ENCODE data around the gene TEX54. TPM values are rescaled to one million over a fixed set of nuclear protein-coding genes. Genes with fewer than 3 reads are reported as not detected.
"Not testable (repeated sequence)": the region's sequence is repeated elsewhere in the genome, so short reads cannot be mapped to it uniquely, and the experiment has no call there.

The TEX54 gene
- total RNA-seq, 8 experiments from 2014 or later = 1.3 to 5.7 (median 2.1) TPM; not detected in 2

DNA sequence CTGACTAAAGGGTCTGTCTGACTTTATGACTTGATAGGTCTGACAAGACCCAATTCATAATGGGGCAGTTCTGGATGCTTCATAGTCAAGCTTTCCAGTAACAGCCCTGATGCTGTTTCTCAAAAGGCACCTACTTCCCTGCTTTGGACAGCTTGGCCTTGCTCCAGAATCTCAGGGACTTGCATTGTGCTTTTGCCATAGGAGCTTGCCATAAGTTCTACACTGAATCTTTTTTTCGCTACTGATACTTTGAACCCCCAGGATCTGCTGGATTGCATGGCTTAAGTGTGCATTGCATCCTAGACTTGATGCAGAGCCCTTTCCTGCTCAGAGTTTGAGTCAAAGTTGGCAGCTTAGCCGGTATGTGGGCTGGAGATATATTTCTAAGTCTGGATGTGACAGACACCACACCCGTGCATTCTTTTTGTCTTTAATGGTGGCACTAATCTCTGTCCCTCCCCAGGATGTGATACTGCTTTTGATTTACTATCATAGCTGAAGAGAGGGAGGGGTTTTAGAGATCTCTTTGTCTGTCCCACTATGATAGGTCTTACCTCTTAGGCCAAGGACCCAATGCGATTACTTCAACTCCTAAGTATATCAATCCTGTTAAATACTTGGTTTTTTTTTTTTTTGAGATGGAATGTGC is 31.2 kb upstream of the TEX54 start:
- WGBS, 10 experiments = 50 to 100% (median 88%) methylated on average over 1 to 4 of the region's 4 CpGs; no CpG with 5 or more reads in 2 of the 10 experiments
- Histone ChIP-seq H3K27ac (no peak overlapping the region), H3K4me1 (replicated peaks in 1 of 2) (peaks cover 13 to 25% of the 10 kb centered on the region in 2 donors), H3K4me3 (no peak overlapping the region)
- no peak for ATAC-seq (replicated peaks in 6 of 8)
- in situ Hi-C loops (cut with MboI; ENCODE audit: low pct_unique_long_range_greater_than_20kb in 2 of 9, low sequenced_read_pairs in 9 of 9, unreplicated experiment in 9 of 9) = no loop called here

DNA sequence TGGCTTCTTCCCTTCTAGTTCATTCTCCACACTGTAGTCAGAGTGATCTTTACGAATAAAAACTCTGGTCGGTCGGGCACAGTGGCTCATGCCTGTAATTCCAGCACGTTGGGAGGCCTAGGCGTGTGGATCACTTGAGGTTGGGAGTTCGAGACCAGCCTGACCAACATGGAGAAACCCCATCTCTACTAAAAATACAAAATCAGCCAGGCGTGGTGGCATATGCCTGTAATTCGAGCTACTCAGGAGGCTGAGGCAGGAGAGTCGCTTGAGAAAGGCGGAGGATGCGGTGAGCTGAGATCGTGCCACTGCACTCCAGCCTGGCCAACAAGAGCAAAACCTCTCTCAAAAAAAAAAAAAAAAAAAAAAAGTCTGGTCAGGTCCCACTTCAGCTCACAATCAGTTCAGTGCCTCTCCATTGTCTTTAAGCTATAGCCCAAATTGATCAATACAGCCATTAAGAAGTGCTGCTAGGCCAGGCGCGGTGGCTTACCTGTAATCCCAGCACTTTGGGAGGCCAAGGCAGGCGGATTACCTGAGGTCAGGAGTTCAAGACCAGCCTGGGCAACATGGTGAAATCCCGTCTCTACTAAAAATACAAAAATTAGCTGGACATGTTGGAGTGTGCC is 29.0 kb upstream of the TEX54 start:
- ATAC-seq (replicated peaks in 6 of 8); H3K4me3 ChIP-seq; in situ Hi-C loops (cut with MboI; ENCODE audit: low pct_unique_long_range_greater_than_20kb in 2 of 9, low sequenced_read_pairs in 9 of 9, unreplicated experiment in 9 of 9): not testable (repeated sequence)
- peak overlapping the region in 1 of 2 donors; percentile 28 for H3K27ac ChIP-seq
- 80 to 100% (median 87%) methylated on average over 1 to 13 of the region's 16 CpGs; no CpG with 5 or more reads in 2 of the 10 experiments for WGBS, 10 experiments
- H3K4me1 ChIP-seq (replicated peaks in 1 of 2) = peaks cover 34 to 42% of the 10 kb centered on the region in 2 donors

DNA sequence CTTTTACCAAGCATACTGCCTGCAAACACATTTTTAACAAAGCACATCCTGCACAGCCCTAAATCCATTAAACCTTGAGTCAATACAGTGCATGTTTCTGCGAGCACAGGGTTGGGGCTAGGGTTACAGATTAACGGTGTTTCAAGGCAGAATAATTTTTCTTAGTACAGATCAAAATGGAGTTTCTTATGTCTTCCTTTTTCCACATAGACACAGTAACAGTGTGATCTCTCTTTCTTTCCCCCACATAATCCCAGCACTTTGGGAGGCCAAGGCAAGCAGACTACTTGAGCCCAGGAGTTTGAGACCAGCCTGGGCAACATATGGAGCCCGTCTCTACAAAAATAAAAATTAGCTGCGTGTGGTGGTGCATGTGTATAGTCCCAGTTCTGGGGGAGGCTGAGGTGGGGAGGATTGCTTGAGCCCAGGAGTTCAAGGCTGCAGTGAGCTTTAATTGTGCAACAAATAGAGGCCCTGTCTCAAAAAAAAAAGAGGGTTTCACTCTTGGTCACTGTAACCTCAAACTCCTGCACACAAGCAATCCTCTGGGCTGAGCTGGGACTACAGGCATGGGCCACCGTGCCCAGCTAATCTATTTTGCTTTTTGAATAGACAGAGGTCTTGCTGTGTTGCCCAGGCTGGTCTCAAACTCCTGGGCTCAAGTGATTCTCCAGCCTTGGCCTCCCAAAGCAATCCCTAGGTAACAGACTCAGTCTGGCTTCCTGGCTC is 28.4 kb upstream of the TEX54 start:
- H3K4me1 ChIP-seq (replicated peaks in 1 of 2) = peaks cover 34 to 42% of the 10 kb centered on the region in 2 donors
- in situ Hi-C loops (cut with MboI; ENCODE audit: low pct_unique_long_range_greater_than_20kb in 2 of 9, low sequenced_read_pairs in 9 of 9, unreplicated experiment in 9 of 9) = no loop called here
- no peak for ATAC-seq (replicated peaks in 6 of 8)

DNA sequence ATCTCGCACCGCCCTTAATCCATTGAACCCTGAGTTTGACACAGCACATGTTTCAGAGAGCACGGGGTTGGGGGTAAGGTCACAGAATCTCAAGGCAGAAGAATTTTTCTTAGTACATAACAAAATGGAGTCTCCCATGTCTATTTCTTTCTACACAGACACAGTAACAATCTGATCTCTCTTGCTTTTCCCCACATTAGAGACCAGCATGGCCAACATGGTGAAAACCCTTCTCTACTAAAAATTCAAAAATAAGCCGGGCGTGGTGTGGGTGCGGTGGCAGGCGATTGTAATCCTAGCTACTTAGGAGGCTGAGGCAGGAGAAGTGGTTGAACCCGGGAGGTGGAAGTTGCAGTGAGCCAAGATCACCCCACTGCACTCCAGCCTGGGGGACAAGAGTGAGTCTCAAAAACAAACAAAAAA is 26.7 kb upstream of the TEX54 start:
- WGBS, 10 experiments = 6 to 100% (median 80%) methylated on average over 2 to 4 of the region's 8 CpGs; no CpG with 5 or more reads in 7 of the 10 experiments
- in situ Hi-C loops (cut with MboI; ENCODE audit: low pct_unique_long_range_greater_than_20kb in 2 of 9, low sequenced_read_pairs in 9 of 9, unreplicated experiment in 9 of 9); H3K27ac ChIP-seq: not testable (repeated sequence)
- Histone ChIP-seq H3K4me3 (peak overlapping the region in 1 of 5 donors; percentile 97), H3K4me1 (replicated peaks in 1 of 2) (peaks cover 38 to 43% of the 10 kb centered on the region in 2 donors)
- ATAC-seq (replicated peaks in 6 of 8) = peak in 1 of 8 experiments; percentile 6

More for the DNA sequence above, 28.4 kb upstream of the TEX54 start:
- Histone ChIP-seq H3K27ac (peak overlapping the region in 1 of 2 donors; percentile 31), H3K4me3 (no peak overlapping the region)
- 66 to 100% (median 85%) methylated on average over 1 to 5 of the region's 5 CpGs; no CpG with 5 or more reads in 2 of the 10 experiments for WGBS, 10 experiments

DNA sequence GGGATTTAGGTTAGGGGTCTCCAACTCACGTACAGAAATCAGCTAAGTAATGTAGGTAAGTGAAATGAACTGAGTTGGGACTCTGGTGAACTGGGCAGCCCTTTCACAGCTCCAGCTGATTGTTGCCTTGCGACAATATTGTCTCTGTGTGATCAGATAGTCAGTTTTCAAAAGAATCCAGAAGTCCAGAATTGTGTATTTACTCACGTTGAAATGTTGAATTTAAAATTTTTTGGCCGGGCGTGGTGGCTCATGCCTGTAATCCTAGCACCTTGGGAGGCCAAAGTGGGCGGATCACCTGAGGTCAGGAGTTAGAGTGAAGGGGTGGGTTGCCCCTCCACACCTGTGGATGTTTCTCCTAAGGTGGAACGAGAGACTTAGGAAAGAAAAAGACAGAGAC is 25.6 kb upstream of the TEX54 start:
- in situ Hi-C loops (cut with MboI; ENCODE audit: low pct_unique_long_range_greater_than_20kb in 2 of 9, low sequenced_read_pairs in 9 of 9, unreplicated experiment in 9 of 9) = no loop called here
- Histone ChIP-seq H3K27ac (no peak overlapping the region), H3K4me3 (peak overlapping the region; percentile 68 to 97 (median 83)), H3K4me1 (replicated peaks in 1 of 2) (peaks cover 49 to 54% of the 10 kb centered on the region in 2 donors)
- 22 to 97% (median 42%) methylated on average over 2 to 6 of the region's 7 CpGs; no CpG with 5 or more reads in 2 of the 10 experiments for WGBS, 10 experiments
- no peak for ATAC-seq (replicated peaks in 6 of 8)

DNA sequence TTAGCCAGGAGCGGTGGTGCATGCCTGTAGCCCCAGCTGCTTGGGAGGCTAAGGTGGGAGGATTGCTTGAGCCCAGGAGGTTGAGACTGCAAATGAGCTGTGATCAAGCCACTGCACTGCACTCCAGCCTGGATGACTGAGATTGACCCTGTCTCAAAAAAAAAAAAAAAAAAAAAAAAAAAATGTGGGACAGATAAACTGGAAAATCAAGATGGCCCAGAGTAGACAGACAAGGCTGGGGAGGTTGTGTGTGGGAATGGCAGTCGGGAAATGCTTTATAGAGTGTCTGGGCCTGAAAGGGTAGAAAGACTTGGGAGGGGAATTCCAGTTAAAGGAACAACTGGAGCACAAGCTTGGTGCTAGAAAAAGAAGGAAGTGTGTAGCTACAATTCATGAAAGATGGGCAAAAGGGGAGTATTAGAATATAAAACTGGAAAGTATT is 24.9 kb upstream of the TEX54 start:
- WGBS, 10 experiments = 0 to 100% (median 37%) methylated on average over 1 to 2 of the region's 2 CpGs; no CpG with 5 or more reads in 4 of the 10 experiments
- no peak overlapping the region for H3K27ac ChIP-seq
- in situ Hi-C loops (cut with MboI; ENCODE audit: low pct_unique_long_range_greater_than_20kb in 2 of 9, low sequenced_read_pairs in 9 of 9, unreplicated experiment in 9 of 9) = no loop called here
- peak overlapping the region; percentile 68 to 97 (median 83) for H3K4me3 ChIP-seq
- peaks cover 51 to 55% of the 10 kb centered on the region in 2 donors for H3K4me1 ChIP-seq (replicated peaks in 1 of 2)
- ATAC-seq (replicated peaks in 6 of 8) = no peak

DNA sequence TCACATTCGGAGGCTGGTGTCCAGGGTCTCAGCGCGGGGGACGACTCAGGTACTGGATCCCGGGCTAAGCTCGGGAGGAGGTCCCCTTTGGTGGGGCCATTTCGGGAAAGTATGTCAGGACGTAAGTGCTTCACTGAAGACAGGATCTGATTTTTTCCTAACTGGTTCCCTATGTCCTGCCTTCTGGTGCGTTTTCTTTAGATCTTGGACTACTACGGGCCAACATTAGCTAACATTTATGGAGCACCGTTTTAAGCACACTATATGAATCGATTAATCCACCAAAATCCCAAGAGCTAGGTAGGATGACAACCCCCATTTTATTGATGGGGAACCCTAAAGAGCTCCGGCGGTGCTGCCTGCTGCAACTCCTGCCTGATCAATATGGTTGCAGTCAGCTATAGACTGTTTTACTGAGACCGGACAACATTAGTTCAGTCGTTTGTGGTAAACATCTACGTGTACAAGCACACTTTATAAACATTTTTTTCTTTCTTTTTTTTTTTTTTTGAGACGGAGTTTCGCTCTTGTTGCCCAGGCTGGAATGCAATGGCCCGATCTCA is 23.8 kb upstream of the TEX54 start:
- in situ Hi-C loops (cut with MboI; ENCODE audit: low pct_unique_long_range_greater_than_20kb in 2 of 9, low sequenced_read_pairs in 9 of 9, unreplicated experiment in 9 of 9) = no loop called here
- WGBS, 10 experiments = 0 to 6% (median 3%) methylated on average over 3 to 19 of the region's 20 CpGs

DNA sequence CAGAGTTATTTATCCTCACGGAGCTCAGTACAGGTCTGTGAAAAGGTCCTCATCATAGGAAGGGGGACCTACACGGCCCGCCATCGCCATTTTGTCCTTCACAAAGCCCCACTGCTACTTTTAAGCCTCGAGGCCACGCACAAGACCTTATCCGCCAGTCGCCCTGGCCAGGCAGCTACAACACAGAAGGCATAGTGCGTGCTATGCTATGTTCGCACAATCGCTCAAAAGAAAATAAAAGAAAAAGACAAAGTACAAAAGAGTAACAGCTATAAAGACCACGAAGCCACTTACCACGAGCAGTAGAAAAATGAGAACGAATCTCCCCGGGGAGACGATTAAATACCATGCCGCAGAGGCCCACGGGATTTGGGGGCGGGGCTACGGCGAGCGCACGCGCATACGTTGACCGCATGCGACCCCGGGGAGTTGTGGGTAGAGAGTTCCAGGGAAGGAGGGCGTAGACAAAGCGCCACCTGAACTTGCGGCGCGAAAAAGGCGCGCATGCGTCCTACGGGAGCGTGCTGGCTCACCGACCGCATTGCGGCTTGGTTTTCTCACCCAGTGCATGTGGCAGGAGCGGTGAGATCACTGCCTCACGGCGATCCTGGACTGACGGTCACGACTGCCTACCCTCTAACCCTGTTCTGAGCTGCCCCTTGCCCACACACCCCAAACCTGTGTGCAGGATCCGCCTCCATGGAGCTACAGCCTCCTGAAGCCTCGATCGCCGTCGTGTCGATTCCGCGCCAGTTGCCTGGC is 23.1 kb upstream of the TEX54 start:
- Histone ChIP-seq H3K27ac (peak overlapping the region; percentile 82 to 94), H3K4me1 (replicated peaks in 1 of 2) (peaks cover 43 to 44% of the 10 kb centered on the region in 2 donors), H3K4me3 (peak overlapping the region; percentile 68 to 97 (median 83))
- ATAC-seq (replicated peaks in 6 of 8) = peak; percentile 82 to 96 (median 92)
- in situ Hi-C loops (cut with MboI; ENCODE audit: low pct_unique_long_range_greater_than_20kb in 2 of 9, low sequenced_read_pairs in 9 of 9, unreplicated experiment in 9 of 9) = no loop called here
- WGBS, 10 experiments = 0 to 4% (median 0%) methylated on average over 9 to 23 of the region's 54 CpGs; no CpG with 5 or more reads in 3 of the 10 experiments

More for the DNA sequence above, 23.8 kb upstream of the TEX54 start:
- H3K27ac ChIP-seq = peak overlapping the region; percentile 82 to 94
- peaks cover 43 to 47% of the 10 kb centered on the region in 2 donors for H3K4me1 ChIP-seq (replicated peaks in 1 of 2)
- H3K4me3 ChIP-seq = peak overlapping the region; percentile 68 to 97 (median 83)
- ATAC-seq (replicated peaks in 6 of 8) = peak in 7 of 8 experiments; percentile 1 to 15 (median 9)

DNA sequence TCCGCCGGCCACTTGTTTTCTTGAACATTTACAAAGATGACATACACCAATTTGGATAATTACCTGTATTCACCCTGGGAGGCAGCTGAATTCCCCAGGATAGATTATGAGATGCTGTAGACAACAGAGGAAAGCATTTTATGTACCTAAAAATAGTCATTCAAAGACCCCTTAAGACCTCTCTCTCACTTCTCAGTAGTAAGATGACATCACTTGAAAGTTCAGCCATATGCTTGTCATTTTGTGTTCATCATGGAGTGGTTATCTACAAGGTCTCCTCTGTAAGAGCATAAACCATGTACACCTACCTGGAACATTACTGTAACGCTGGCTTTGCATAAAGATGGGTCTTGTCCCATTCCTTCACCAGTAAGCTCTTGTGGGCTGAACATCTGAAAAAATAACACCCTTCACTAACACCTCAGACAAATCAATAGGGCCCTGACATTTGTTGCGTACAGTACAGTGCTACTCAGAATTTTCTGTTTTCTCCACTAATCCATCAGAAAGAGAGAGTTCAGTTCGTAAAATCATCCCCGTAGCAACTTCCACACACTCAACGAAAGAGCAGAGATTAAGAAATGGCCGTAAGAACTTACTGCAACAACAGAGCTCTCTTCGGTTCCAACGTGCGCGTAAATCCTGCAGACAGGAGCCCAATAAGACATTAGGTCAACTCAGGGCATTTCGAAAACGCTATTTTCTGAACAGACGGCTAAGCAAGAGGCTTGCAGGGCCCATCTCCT is 22.4 kb upstream of the TEX54 start:
- whole genome bisulfite sequencing, 10 experiments = 0 to 3% (median 0%) methylated on average over 4 to 14 of the region's 15 CpGs
- no peak for ATAC-seq (replicated peaks in 6 of 8)
- in situ Hi-C loops (cut with MboI; ENCODE audit: low pct_unique_long_range_greater_than_20kb in 2 of 9, low sequenced_read_pairs in 9 of 9, unreplicated experiment in 9 of 9) = no loop called here

DNA sequence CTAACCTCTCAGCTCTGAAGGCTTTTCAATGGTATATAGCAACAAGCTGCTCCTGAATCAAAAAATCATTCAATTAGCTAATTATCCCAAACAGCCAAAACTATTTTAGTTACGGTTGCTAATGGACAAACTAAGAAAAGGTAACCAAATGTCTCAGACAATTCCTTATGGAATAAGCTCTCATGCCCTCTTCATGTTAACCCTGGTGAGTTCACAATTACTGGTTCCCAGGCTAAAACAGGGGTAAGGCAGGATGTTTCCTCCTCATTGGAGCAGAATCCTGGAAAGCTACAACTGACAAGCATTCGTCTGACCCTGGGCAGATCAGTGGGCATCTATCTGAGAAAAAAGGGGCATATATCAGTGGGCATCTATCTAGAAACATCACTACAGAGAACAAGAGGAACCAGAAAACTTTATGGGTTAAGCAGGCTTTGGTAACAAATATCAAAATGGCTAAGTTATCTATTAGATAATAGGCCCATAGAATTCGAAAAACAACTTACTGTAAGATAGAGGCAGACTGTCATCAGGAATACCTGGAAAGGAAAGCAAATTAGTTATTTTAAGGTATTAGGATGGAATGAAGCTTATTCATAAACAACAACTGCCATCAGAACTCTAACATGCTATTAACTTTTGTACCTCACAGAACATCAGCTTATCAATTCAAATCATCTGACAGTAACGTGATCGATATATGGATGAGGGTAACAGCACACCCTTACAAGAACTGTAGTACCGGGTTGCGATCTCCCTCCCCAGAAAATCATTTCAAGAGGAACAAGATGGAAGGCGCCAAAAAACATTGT is 21.6 kb upstream of the TEX54 start:
- H3K4me3 ChIP-seq = peak overlapping the region; percentile 68 to 97 (median 83)
- no peak for ATAC-seq (replicated peaks in 6 of 8)
- H3K4me1 ChIP-seq (replicated peaks in 1 of 2) = peaks cover 34 to 38% of the 10 kb centered on the region in 2 donors
- in situ Hi-C loops (cut with MboI; ENCODE audit: low pct_unique_long_range_greater_than_20kb in 2 of 9, low sequenced_read_pairs in 9 of 9, unreplicated experiment in 9 of 9) = no loop called here
- WGBS, 10 experiments = 0 to 33% (median 5%) methylated on average over 2 to 7 of the region's 8 CpGs
- H3K27ac ChIP-seq = no peak overlapping the region

More for the DNA sequence above, 22.4 kb upstream of the TEX54 start:
- H3K27ac ChIP-seq = peak overlapping the region; percentile 70 to 74
- H3K4me3 ChIP-seq = peak overlapping the region; percentile 68 to 97 (median 83)
- peaks cover 38 to 39% of the 10 kb centered on the region in 2 donors for H3K4me1 ChIP-seq (replicated peaks in 1 of 2)

Data from motor neuron (in vitro differentiated cells).